GM21526 (cell line): Measurements from ENCODE around the gene RRP15.

ENCODE experiments used
- ATAC-seq: cut with Tn5 transposase; IDR thresholded peaks from one replicate; pipeline ENCODE4 v1.9.1; 2021; ENCODE audit warnings: moderate library complexity; ENCODE audit not compliant: unreplicated experiment, low FRiP score

Gene RRP15, protein sequence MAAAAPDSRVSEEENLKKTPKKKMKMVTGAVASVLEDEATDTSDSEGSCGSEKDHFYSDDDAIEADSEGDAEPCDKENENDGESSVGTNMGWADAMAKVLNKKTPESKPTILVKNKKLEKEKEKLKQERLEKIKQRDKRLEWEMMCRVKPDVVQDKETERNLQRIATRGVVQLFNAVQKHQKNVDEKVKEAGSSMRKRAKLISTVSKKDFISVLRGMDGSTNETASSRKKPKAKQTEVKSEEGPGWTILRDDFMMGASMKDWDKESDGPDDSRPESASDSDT

DNA sequence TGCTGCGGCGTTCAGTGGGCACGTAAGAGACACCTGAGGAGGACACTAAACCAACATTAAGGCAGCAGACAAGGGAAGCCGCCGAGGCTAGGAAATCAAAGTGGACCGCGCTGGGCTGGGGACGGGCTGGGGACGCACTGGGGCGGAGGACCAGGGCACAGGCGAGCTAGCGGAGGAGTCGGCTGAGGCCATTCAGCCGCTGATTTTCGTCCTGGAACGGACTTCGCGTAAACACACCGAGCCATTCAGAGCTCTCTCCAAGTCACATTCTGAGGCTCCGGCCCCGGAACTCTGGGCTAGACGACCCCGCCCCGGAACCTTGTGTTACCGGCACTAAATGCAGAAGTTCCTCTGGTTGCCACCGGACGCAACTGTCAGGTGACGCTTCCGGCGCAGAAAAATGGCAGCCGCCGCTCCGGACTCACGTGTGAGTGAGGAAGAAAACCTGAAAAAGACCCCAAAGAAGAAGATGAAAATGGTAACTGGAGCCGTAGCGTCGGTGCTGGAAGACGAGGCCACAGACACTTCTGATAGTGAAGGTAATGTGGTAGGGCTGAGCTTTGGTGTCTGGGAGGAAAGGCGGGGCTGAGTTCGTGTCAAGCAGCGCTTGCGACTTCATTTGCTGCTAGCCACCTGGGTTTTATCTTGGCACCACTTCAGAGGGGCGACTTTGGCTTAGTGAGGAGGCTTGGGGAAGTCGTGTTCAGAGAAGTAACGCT is at the start of gene RRP15:
RRP15 (plus strand) TSS at position 377 of the 719 bp plus-strand sequence; CDS start at position 401, 24 bp downstream.
- ATAC-seq: peak; percentile 100

DNA sequence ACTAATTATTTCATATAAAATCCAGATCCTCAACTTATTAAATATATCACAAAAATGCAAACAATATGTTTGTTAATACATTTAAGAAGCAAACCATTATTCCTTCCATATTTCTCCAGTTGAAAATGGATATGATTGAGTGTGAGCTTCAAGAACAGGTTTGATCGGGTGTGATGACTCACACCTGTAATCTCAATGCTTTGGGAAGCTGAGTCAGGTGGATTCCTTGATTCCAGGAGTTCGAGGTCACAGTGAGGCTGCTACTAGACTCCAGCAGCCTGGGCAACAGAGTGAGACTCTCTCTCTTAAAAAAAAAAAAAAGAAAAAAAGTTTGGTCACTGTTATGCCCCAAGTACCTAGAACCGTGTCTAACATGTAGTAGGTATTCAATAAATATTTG is 42.9 kb upstream of the RRP15 start:
- ATAC-seq: no peak

DNA sequence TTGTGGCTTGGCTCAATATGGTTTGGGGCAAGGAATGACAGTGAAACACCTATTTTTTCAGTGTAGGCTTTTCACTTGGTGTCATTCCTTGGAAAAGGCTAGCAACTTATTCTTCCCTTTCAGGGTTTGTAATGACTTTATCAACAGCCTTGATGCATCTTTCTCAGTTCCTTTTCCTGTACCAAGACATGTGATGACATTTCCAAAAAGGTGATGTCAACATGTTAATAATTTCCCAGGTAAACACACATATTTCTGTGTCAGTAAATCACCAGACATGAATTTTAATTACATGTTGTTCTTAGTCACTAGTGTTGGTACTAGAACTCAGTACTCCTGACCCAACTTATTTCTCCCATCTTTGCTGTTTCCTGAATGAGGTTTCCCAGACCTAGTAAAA is 37.8 kb upstream of the RRP15 start:
- no peak for ATAC-seq

DNA sequence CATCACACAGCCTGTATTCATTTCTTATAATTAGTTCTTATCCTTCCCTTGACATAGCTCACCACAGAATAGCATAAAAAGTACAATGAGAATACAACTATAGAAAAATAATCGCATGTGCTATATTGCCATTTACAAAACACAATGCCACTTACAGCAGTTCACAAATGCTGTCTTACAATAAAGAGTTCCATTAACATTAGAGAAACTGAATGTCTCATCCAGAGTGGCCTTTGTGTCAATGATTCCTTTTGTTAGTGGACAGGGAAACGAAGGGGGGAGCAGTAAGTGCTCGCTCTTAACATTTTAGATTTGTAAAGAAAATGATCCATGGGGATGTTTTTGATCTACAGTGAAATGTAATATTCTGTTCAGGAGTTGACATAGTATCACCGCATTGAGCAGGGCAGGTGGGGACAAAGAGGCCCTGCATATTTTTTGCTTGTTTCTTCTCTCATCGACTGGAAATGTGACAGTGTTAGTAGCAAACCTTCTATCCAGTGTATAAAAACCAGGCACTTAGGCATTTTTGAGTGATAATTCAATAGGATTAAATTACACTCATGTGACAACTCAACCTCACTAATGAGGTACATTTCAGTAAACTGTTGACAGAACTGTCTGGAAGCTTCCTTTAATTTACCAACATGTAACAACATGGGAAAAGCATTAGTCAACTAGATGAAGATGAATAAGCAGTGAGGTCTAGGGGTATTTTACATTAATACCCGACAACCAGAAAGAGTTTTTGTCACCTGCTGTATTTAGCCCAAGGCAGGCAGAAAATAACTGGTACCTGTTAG is 35.6 kb upstream of the RRP15 start:
- no peak for ATAC-seq

DNA sequence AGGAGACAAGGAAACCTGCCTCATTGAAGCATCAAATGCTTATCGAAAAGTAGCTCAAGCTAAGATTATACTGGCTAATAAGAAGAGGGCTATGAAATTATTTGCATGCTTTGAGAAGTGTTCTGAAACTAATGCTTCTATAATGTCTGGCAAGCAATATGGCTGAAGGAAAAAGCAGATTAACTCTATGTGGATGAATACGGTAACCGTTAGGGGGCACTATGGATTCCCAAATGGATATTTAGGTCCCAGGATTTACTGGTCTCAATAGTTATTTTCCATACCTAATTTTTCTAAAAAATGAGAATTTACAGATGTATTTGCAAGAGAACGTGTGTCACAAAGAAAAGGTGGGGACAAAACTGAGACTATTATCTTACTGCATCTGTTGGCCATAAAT is 34.6 kb upstream of the RRP15 start:
- no peak for ATAC-seq

DNA sequence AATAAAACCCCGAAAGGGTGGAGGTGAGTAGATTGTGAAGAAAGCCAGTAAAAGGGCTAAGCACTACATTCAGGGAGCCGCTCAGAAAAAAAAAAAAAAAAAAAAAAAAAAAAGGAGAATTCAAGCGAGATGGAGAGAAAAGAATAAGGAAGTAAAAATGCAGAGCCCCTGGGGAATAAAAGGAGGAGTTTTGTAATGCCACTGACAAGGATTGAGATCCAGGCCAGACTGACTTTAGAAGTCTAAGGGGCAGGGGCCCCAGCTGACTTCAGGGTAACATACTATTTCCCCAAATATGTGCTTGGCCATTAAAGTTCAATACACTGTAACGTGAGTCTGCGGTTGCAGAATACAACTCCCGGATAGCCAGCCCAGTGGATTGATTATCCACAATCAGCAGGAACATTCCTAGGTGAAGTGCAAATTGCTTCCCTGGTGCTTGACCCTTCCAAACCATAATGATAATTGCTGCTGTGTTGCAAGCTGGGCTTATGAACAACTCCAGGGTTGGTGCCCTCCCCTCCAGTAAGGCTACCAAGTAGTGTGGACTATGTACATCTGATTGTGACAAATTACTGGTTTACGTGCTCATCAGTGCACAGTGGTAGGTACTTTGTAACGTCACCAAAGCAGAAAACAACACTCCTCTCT is 30.7 kb upstream of the RRP15 start:
- ATAC-seq: no peak

DNA sequence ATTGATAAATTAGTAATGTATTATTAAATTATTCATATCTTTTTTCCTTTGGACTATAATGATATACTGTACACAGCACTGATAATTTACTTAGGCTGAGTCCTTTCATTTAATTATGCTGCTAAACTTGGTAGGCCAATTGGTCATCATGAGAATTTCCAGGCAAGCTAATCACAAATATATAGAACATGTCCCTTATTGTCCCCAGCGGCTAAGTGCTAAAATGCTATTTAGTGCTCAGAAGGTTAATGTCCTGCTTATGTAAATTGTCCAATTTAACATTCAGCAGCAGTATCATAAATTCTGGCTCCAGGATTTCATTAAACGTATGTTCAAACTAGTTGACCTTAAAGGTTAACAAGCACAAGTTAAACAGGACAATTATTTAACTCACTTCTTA is 30.0 kb upstream of the RRP15 start:
- no peak for ATAC-seq

DNA sequence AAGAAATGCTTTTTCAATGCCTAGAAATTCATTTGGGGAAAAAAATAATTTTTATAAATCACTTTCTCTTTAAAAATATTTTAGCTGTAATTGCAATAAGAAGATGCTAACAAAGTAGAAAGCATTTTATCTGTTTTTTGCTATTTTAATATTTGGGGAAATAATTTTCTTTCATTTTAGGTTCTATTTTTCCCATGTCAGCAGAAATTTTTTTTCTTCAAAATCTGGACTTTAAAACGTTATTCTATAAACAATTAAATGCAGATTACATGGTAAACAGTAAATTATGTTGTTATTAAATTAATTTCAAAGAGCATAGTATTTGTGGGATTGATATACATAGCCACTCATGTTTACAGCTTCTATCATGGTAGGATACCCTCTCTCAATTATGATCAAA is 27.7 kb upstream of the RRP15 start:
- ATAC-seq: no peak

DNA sequence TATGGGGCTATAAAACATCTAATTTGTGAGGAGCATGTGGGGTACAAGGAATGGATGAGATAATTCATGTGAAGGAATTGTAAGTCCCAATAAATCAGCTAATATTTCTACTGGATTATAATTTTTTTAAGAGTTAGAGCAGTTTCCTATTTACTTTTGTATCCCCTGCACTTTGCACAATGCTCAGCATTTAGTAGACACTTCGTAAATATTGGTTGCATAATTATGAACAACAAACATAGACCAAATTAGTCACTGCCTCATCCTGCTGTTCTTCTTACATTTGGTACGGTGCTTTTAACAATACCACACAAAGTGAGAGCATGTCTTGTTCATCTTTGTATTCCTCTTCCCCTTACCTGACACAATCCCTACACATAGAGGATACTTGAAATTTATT is 27.1 kb upstream of the RRP15 start:
- ATAC-seq: no peak

DNA sequence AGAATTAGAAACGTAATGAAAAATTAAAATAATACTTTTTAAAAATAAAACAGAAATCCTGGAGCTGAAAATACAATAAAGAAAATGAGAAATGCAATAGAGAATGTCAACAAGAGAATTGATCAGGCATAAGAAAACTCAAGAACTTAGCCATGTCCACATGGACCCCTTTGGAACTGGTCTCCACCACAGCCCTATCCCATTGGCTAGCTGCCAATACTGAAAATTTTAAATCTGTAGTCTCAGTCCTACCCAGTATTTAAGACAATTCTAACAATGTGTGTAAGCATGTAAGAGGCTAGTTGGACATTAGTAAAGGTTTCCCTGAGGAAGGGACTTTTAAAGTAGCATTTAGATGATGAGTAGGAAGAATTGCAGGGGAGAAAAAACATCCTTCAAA is 25.8 kb upstream of the RRP15 start:
- ATAC-seq: no peak

DNA sequence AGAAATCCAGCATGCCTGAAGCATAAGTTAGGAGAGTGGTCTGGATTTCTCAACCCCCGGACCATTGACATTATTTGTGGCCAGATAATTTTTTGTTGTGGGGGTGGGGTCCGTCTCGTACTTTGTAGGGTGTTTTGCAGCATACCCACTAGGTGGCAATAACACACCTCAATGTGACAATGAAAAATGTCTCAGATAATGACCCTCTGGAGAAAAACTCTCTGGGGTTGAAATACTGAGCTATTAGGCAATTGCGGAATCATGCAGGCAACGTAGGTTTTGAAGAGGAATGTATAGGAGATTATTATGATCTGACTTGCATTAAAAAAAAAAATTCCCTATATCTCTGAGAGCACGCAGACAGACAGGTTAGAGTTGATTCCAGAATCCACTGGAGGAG is 25.3 kb upstream of the RRP15 start:
- ATAC-seq: peak; percentile 77

DNA sequence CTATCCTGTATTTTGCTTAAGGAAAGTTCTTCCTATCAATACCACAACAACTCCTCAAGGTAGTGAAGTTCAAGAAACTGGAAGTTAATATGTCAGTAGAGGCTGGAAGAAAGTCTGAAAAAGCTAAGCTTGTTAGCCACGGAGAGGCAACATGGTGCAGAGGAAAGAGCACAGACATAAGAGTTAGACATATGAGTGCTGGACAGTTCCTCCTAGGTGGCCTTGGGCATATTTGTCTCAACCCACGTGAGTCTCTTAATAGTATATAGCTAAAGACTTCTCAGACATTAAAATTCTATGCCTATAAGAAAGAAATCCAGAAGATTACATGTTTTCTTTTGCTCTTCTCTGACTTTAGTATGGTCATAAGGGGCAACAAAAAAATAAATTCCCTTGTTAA is 22.8 kb upstream of the RRP15 start:
- ATAC-seq: no peak

DNA sequence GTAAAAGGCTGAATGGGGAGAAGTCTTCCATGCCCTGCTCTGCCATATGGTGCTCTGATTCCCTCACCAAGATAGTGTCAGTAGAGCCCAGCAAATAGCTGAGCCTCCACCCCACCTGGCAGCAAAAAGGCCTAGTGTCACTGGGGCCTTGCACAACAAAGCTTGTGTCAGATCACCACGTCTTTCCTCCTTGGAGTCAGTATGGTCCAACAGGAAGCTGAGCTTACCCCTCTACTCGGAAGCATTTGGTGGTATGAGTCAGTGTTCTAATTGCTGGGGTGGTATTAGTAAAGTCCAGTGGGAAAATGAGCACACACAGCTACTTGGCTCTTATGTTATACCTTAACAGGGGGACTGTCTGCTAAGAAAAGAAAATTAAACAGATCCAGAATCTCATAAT is 18.7 kb upstream of the RRP15 start:
- no peak for ATAC-seq

DNA sequence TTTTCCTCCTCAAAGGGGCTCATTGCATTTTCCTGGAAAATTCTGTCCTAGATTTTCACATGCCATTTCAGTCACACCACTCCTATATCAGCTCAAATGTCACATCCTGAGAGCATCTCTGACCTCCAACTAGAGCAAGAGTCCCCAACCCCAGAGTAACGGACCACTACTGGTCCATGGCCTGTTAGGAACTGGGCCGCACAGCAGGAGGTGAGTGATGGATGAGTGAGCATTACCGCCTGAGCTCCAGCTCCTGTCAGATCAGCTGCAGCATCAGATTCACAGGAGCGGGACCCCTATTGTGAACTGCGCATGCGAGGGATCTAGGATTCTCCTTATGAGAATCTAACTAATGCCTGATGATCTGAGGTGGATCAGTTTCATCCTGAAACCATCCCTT is 12.7 kb upstream of the RRP15 start:
- no peak for ATAC-seq

DNA sequence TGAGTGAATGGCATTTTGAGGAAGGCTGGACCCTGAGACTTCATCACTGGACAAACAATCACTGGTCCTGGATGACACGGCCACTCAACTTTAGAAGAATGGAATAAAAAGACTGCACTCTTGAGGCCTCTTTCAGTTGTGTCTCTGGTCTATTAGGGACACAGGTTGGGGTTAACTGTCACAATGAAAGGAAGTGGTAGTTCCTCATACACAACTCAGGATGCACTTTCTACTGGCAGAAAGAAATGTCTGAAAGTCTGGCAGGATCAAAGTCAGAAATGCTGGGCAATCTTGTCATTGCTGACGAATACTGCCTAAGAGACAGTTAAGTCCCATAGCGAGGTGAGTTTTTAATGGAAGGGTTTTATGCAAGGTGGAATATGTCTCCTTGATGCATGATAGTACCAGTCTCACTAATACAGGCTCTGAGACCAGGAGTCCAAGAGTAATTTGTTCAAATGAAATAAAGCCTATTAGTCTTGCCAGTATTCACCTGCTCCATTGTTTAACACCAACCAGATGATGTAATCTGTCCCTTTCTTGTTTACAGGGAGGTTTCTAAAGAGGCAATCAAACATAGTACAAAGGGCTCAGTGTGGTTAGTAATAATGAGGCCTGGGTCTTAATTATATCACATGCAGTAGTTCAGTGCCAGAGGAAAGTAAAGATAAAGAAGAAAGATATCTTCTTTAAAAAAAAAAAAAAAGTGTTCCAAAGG is 11.2 kb upstream of the RRP15 start:
- ATAC-seq: no peak

DNA sequence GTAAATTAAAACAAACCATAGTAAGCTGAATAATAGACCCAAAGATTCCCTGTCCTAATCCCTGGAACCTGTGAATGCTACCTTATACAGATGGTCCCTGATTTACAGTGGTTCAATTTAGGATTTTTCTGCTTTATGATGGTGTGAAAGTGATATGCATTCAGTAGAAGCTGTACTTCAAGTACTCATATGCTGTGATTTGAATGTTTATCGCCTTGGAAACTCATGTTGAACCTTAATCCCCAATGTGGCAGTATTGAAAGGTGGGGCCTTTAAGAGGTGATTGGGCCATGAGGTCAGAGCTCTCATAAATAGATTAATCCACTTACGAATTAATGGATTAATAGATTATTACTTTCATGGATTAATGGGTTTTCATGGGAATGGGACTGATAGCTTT is 10.6 kb upstream of the RRP15 start:
- no peak for ATAC-seq

DNA sequence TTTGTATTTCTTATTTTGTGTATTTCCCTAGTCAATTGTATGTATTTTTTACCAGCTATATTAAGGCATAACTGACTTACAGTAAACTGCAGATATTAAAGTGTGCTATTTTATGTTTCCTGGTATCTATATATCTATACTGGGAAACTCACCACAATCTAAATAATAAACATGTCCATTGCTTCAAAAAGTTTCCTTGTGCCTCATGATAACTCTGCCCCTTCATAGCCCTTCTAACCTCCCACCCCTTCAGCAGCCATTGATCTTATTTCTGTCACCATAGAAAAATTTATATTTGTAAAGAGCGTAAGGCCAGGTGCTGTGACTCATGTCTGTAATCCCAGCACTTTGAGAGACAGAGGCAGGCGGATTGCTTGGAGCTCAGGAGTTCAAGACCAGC is 9.3 kb upstream of the RRP15 start:
- ATAC-seq: no peak

DNA sequence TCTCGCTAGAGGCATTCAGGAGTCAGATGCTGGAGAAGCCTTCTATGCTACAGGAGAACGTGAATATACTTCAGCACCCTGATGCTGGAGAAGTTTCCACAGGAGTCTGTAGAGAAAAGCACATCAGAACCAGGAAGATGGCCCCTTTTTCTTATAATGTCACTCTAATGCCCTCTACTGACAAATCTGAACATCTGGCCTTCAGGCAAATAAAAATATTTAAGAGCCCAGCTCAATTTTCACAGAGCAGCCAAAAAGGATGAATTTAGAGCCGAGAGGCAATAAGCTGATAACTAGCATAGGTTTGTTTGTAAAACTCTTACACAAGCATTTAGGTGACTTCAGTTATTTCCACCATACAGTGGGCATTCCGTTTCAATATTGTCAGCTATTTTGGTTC is 3.8 kb upstream of the RRP15 start:
- ATAC-seq: no peak

DNA sequence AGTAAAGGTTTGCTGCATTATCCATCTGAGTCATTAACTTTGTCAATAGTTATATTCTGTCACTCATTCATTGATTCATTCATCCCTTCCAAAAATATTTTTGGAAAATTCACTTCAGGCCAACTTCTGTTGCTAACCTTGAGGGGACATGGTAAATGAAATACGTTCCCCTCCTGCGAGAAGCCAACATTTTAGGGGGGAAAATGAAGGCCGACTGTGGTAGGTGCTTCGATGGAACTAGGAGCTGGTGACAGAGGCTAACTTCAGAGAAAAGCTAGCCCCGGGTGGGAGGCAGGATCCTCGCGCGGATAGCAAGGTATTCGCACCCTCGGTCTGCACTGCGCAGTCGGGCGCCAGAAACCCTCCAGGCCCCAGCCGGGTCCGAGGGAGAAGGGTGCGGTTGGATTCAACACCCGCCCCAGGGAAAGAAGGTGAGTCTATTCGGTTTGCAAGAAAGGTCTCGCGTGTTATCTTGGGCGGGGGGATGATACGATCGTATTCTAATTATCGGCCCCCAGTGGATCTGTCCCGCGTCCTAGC is 646 bp upstream of the RRP15 start:
- peak; percentile 26 for ATAC-seq

DNA sequence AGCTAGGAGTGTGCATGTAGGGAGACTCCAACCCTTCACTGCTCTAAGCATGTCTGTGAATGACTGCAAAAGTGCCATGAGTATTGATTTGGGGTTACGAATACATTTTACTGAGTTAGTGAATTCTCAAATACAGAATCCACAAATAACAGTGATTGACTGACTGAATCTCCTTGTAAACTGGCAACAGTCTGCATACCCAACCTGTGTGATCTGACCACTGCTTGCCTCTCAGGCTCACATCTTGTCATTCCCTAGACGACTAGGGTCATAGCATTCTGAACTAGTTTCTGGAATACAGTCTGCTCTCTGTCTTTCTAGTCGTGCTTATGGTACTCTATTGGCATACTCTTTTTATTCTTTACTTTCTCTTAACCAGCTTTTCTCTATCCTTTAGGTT is 7.4 kb downstream of the RRP15 start:
- no peak for ATAC-seq
